ENCODE measurements around the gene CACNG5. TPM values are rescaled to one million over a fixed set of nuclear protein-coding genes. Genes with fewer than 3 reads are reported as not detected.

The CACNG5 gene
- total RNA-seq, 1 donor from 2014 or later: not detected

GRCh38 chr17:66829883-66830282 lies 5.0 kb upstream of the CACNG5 start:
- Mint-ChIP-seq H3K9me3 (ENCODE audit: unreplicated experiment) (no peaks in the 10 kb centered on the region), H3K27ac (ENCODE audit: unreplicated experiment) (no peak overlapping the region), H3K27me3 (ENCODE audit: unreplicated experiment) (peaks cover 8% of the 10 kb centered on the region), H3K36me3 (ENCODE audit: low read depth, unreplicated experiment) (peaks cover 3% of the 10 kb centered on the region), H3K4me3 (ENCODE audit: unreplicated experiment) (no peak overlapping the region), H3K4me1 (ENCODE audit: unreplicated experiment) (peaks cover 16% of the 10 kb centered on the region)
- no peak for DNase-seq (ENCODE audit: low spot score)
- TF ChIP-seq, protein P1, sequence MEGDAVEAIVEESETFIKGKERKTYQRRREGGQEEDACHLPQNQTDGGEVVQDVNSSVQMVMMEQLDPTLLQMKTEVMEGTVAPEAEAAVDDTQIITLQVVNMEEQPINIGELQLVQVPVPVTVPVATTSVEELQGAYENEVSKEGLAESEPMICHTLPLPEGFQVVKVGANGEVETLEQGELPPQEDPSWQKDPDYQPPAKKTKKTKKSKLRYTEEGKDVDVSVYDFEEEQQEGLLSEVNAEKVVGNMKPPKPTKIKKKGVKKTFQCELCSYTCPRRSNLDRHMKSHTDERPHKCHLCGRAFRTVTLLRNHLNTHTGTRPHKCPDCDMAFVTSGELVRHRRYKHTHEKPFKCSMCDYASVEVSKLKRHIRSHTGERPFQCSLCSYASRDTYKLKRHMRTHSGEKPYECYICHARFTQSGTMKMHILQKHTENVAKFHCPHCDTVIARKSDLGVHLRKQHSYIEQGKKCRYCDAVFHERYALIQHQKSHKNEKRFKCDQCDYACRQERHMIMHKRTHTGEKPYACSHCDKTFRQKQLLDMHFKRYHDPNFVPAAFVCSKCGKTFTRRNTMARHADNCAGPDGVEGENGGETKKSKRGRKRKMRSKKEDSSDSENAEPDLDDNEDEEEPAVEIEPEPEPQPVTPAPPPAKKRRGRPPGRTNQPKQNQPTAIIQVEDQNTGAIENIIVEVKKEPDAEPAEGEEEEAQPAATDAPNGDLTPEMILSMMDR (IDR thresholded peaks at IDR 0.05; ENCODE audit: unreplicated experiment): no peak

DNA sequence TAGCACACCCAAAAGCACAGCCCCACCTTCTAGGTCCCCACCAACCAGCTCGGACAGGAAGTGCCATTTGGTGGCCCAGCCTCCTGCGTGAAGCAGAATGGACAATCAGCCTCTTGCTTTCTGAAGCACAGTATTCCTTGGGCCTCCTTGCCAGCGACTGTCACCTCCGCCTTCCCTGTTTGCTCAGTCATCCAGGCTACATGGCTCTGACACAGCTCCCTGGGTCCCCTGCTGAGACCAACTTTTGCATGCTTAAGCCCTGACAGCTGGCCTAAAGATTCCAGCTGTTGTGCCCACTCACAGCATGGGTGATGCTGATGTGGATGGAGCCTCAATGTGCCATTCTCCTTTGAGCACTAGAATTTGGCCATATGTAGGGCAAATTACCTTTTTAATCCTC lies 4.5 kb upstream of the CACNG5 start:
- Mint-ChIP-seq H3K27ac (ENCODE audit: unreplicated experiment) (no peak overlapping the region), H3K36me3 (ENCODE audit: low read depth, unreplicated experiment) (peaks cover 3% of the 10 kb centered on the region), H3K4me1 (ENCODE audit: unreplicated experiment) (peaks cover 16% of the 10 kb centered on the region), H3K4me3 (ENCODE audit: unreplicated experiment) (no peak overlapping the region), H3K9me3 (ENCODE audit: unreplicated experiment) (no peaks in the 10 kb centered on the region), H3K27me3 (ENCODE audit: unreplicated experiment) (peaks cover 8% of the 10 kb centered on the region)
- TF ChIP-seq, protein P1 (IDR thresholded peaks at IDR 0.05; ENCODE audit: unreplicated experiment): no peak
- DNase-seq (ENCODE audit: low spot score): no peak

DNA sequence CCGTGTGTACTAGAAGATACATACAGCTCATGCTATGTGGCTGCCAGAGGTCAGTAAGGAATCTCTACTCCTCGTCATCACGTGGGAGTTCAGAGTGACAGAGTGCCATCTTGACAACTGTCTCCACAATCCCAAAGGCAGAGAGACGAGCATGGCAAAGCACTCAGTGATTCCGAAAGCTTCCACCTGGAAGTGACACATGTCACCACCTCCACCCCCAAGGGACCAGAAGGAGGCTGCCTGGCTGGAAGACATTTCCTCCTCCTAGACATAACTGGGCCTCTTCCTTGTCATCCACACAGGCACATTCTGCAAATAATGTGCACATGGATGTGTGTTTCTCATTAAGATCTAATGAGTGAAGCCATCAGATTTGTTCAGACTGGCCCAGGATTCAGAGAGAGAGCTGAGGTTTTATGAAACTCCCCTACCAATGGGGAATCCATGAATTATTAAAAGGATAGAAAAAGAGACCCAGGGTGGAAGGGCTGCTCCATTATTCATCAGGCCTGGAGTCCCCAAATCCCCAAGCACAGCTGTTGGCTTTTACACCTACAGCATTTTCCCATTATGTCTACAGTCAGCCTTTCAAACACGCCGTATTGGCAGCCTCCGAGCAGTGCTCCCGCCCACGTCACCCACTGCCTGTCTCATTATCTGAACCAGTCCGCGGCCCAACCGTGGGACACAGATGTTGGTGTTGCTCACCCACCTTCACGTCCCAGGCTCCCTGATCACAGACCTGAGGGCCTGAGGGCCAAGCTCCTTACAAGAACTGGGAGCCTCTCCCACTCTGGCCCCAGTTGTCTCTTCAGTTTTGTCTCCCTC lies 3.3 kb upstream of the CACNG5 start:
- peaks cover 16% of the 10 kb centered on the region for H3K4me1 Mint-ChIP-seq (ENCODE audit: unreplicated experiment)
- peaks cover 13% of the 10 kb centered on the region for H3K27me3 Mint-ChIP-seq (ENCODE audit: unreplicated experiment)
- H3K4me3 Mint-ChIP-seq (ENCODE audit: unreplicated experiment): no peak overlapping the region
- no peak for DNase-seq (ENCODE audit: low spot score)
- TF ChIP-seq, protein P1 (IDR thresholded peaks at IDR 0.05; ENCODE audit: unreplicated experiment): no peak
- peaks cover 3% of the 10 kb centered on the region for H3K36me3 Mint-ChIP-seq (ENCODE audit: low read depth, unreplicated experiment)
- no peak overlapping the region for H3K27ac Mint-ChIP-seq (ENCODE audit: unreplicated experiment)
- H3K9me3 Mint-ChIP-seq (ENCODE audit: unreplicated experiment): no peaks in the 10 kb centered on the region

DNA sequence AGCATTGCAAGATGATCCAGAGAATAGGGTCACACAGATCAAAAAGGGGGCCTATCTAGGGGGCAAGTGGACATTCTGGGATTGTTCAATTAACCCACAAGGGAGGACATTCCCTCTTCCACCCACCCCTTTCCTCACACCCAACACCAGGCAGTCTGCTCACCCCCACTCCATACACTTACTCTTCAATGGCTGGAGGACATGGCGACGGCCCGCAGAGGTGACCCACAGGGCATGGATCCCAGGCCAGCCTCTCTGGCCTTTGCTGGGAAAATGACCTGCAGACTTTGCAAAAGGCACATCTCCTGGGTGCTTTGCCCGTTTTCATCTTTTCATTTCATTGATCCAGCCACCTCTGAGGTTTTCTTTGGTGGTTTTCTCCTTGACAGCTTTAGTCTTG lies 1.7 kb upstream of the CACNG5 start:
- Mint-ChIP-seq H3K4me3 (ENCODE audit: unreplicated experiment) (no peak overlapping the region), H3K4me1 (ENCODE audit: unreplicated experiment) (peaks cover 14% of the 10 kb centered on the region), H3K27ac (ENCODE audit: unreplicated experiment) (no peak overlapping the region), H3K27me3 (ENCODE audit: unreplicated experiment) (peaks cover 21% of the 10 kb centered on the region), H3K9me3 (ENCODE audit: unreplicated experiment) (no peaks in the 10 kb centered on the region), H3K36me3 (ENCODE audit: low read depth, unreplicated experiment) (peaks cover 3% of the 10 kb centered on the region)
- TF ChIP-seq, protein P1 (IDR thresholded peaks at IDR 0.05; ENCODE audit: unreplicated experiment): no peak
- no peak for DNase-seq (ENCODE audit: low spot score)

GRCh38 chr17:66834426-66834918 lies 445 bp upstream of the CACNG5 start:
- TF ChIP-seq, protein P1 (IDR thresholded peaks at IDR 0.05; ENCODE audit: unreplicated experiment): no peak
- peaks cover 7% of the 10 kb centered on the region for H3K36me3 Mint-ChIP-seq (ENCODE audit: low read depth, unreplicated experiment)
- no peaks in the 10 kb centered on the region for H3K9me3 Mint-ChIP-seq (ENCODE audit: unreplicated experiment)
- DNase-seq (ENCODE audit: low spot score): no peak
- no peak overlapping the region for H3K4me3 Mint-ChIP-seq (ENCODE audit: unreplicated experiment)
- H3K27me3 Mint-ChIP-seq (ENCODE audit: unreplicated experiment): peaks cover 20% of the 10 kb centered on the region
- no peak overlapping the region for H3K27ac Mint-ChIP-seq (ENCODE audit: unreplicated experiment)
- H3K4me1 Mint-ChIP-seq (ENCODE audit: unreplicated experiment): peaks cover 6% of the 10 kb centered on the region

Data from endothelial cell (in vitro differentiated cells).